NCI-H2196 treated with DMSO at 0.1 percent for 48 hours (cell line): ENCODE results near the gene SUCLG2.

ENCODE experiments used
- DNase-seq: peaks from one replicate; lab custom pipeline; 2025; ENCODE audit not compliant: unreplicated experiment; lab: John Stamatoyannopoulos, UW

SUCLG2 gene

GRCh38 chr3:67460841-67461510 is 193.4 kb downstream of the SUCLG2 start:
- no peak for DNase-seq

GRCh38 chr3:67459796-67460195 is 194.6 kb downstream of the SUCLG2 start:
- DNase-seq: no peak

GRCh38 chr3:67458896-67459530 is 195.4 kb downstream of the SUCLG2 start:
- no peak for DNase-seq

DNA sequence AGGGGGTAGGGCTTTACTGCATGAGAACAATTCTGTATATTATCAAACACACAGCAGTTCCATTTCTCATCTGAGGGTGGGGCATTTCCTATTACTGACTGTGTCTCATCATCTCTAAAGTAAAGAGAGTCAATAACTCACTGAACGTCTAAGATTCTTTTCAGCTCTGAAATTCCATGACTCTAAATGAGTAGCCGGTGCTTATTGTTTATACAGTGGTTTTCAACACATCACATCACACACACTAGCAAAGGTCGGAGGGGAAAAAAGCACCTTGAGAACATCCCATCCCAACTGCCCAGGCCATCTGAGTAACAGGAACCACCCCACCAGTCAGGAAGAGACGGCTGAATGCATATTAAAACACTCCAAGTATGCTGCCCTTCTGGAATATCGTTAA is 196.0 kb downstream of the SUCLG2 start:
- DNase-seq: no peak

GRCh38 chr3:67453628-67454027 is 200.8 kb downstream of the SUCLG2 start:
- DNase-seq: no peak

DNA sequence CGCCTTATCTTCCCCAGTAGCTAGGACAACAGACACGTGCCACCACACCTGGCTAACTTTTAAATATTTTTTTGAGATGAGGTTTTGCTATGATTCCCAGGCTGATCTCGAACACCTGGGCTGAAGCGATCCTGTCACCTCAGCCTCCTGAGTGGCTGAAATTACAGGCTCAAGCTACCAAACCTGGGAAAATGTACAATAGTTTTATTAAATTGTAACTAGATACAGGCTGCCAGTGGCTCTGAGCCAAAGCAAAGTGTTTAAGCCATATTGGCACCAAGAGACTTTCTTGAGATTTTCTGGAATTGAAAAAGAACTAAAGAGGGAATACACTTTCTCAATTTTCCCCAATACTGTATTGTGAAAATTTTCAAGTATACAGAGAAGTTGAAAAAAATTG is 204.3 kb downstream of the SUCLG2 start:
- no peak for DNase-seq

GRCh38 chr3:67447393-67447792 is 207.0 kb downstream of the SUCLG2 start:
- no peak for DNase-seq

- no peak for DNase-seq
Observed at GRCh38 chr3:67437789-67438188, 216.6 kb downstream of the SUCLG2 start.

DNA sequence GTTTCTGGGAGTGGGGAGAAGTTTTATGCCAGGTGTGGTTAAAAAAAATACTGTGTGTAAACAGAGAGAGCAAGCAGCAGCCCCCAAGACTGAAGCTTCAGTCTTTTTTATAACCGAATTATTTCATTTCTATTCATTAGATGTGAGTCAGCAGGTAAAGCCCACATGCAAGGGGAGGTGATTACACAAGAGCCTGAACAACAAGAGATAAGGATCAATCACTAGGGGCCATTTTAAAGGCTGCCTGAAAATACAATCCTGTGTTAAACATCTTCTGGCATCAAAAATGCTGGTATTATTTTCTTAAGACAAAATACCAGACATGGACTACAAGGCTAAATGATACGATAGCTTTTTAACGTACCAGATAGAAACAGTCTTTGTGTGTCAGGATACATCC is 217.3 kb downstream of the SUCLG2 start:
- DNase-seq: no peak

DNA sequence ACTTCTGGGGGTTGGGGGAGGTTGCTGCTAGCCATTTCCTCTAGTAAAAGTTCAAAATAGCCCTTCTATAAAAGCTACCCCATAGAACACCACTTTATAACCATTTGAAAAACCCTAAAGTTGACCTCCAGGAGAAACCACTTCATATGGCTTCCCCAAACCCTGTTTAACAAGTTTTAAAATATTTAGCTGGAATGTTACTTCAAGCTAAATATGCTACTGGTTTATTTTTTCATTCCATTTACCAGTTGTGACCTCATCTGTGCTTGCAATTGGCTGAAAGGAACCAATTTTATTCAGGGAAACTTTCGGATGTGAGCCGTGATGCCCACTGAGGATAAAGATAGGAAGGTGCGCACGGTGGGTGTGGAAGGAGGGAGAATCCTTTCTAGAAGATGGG is 221.3 kb downstream of the SUCLG2 start:
- DNase-seq: no peak

GRCh38 chr3:67431887-67432286 is 222.5 kb downstream of the SUCLG2 start:
- no peak for DNase-seq

- DNase-seq: no peak
Observed at GRCh38 chr3:67423722-67424121, 230.7 kb downstream of the SUCLG2 start.

DNA sequence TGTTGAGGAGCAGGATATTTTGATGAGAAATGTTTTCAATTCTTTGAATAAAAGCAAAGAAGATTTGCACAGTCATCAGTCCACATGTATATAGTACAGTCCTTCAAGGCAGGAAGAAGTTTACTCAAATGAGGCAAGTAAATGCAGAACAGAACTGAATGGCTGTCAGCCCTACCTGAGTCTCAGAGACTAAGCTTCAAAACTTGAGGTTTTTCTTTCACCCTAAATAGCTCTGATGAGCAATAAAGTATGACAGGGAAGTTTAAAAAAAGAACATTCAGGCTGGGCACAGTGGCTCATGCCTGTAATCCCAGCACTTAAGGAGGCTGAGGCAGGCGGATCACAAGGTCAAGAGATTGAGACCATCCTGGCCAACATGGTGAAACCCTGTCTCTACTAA is 232.5 kb downstream of the SUCLG2 start:
- DNase-seq: no peak

DNA sequence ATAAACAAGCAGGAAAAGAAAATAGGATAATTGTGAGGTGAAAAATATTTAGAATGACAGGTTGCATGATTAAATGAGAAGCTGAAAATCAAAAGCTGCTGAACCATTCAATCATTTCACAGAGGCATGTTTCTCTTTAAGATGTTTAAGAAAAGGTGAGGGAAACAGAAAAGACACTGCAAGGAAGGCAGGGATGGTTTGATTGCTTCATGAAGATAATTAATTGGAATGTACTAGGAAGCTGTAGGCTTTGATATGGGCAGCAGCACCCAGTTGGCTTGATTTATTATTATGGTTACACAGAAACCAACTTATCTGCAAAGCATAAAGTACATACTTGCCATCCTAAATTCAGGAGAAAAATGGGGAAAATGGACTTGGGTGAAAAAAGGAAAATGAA is 234.6 kb downstream of the SUCLG2 start:
- DNase-seq: no peak

GRCh38 chr3:67419218-67419529 is 235.2 kb downstream of the SUCLG2 start:
- DNase-seq: no peak

DNA sequence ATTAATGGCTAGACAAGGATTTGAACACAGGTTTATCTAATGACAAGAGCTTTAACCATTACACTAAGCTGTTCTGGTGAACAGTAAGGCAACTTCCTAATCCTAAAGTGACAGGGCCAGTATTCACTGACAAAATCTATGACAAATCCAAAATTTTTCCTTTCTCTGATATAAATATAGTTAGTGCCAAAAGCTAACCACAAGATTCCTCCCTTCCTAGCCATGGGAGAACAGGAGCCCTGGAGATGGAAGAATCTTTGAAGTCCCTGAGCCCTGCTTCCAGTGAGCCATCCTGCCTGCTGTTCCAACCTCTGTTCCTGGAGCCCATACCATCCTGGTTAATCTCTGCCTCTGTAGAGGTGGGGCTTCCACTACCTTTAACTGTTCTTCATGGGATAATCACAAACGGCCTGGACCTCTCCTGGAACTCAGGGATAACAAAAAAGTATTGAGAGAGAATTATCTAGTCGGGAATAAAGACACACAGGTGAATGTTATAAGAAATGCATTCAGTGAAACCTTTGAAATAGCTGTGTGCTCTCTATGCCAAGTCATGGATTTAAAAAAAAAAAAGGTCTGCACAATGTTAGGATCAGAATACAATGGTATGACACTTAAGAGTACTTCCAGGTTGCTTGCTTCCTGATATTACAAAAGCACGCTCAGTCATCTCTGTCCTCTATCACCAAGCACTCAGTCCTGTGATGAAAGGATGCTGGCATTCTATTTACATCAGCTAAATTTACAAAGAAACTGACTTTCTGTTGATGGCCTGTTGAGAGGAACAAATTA is 235.8 kb downstream of the SUCLG2 start:
- no peak for DNase-seq

- DNase-seq: no peak
Observed at GRCh38 chr3:67416703-67417102, 237.7 kb downstream of the SUCLG2 start.

- no peak for DNase-seq
Observed at GRCh38 chr3:67415511-67415910, 238.9 kb downstream of the SUCLG2 start.

GRCh38 chr3:67414740-67415139 is 239.7 kb downstream of the SUCLG2 start:
- no peak for DNase-seq

- DNase-seq: no peak
Observed at GRCh38 chr3:67405193-67405592, 249.2 kb downstream of the SUCLG2 start.

- no peak for DNase-seq
Observed at GRCh38 chr3:67402873-67403272, 251.5 kb downstream of the SUCLG2 start.

GRCh38 chr3:67401921-67402320 is 252.5 kb downstream of the SUCLG2 start:
- DNase-seq: no peak
